GM10266 (cell line): Measurements from ENCODE around the gene FCAMR.

ENCODE experiments used
- DNase-seq: peaks from one replicate; pipeline ENCODE4 v3.0.0; 2012; ENCODE audit errors: extremely low spot score
- CTCF ChIP-seq: IDR thresholded peaks from 2 replicates; pipeline ENCODE4 v1.5.1; 2012; ENCODE audit warnings: mild to moderate bottlenecking, low read depth; ENCODE audit not compliant: control insufficient read depth, insufficient read depth; ENCODE audit errors: missing control alignments

Gene FCAMR

DNA sequence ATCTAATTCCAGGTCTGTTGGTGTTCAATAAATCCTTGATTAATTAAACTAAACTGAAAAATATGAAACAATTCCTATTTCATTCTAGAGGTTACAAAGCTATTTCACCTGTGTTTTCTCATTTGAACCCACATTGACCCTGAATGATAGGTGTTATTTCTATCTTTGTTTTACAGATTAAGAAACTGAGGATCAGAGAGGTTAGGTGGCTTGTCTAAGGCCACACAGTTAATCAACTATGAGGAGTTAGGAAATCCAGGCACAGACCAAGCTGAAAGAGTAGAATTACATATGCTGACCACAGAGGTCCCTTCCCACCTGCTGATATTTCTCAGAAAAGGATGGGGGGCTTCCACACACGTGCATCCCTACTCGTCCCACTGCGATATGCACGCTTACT is 24.5 kb downstream of the FCAMR start:
- DNase-seq, result no peak

GRCh38 chr1:206944703-206945102 is 25.6 kb downstream of the FCAMR start:
- no peak for DNase-seq
- no peak for TF ChIP-seq CTCF

More for the DNA sequence above, 24.5 kb downstream of the FCAMR start:
- no peak for TF ChIP-seq CTCF

DNA sequence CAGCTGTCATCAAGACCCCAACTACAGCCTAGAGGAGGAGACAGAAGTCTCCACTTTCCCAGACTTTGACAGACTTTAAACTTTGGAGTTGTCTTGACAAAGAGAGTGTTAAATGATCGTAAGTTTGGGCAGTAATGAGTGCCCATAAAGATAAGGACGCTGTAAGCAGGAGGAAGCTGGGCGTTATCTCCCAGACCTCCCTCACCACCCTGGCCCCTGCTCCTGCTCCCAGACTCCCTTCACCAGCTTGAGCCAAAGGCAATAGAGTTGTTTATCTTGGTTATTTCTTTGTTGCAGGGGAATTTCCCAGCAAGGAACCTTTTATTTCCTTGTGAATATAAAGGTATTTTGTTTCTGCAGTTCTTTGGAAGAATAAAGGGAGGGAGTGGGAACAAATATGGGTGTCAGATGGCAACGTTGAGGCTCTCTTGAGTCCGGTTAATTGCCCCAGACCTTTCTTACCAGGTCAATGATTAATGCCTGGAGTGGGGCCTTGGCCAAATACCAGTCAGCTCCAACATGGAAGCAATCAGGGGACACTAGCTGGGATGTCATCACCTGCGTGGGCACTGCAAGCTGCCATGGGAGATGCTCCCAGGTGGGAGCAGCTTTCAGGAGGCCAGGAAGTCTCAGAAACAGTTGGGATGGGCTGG is 28.4 kb downstream of the FCAMR start:
- no peak for TF ChIP-seq CTCF
- DNase-seq, result no peak

DNA sequence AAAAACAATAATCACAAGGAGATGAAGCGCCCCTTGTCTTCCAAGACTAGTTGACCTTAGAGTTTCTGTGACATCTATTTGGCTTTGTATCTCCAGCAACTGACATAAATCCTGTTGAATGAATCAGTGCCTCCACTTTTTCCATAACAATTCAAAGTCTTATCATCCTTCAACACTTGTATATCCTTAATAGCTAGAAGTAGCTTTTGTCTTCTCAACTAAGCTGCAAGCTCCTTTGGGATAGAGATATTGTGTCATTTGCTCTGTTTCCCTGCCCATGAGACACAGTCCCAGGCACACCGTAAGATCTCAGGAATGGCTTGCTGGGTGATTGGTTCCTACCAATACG is 29.7 kb downstream of the FCAMR start:
- no peak for TF ChIP-seq CTCF
- no peak for DNase-seq

DNA sequence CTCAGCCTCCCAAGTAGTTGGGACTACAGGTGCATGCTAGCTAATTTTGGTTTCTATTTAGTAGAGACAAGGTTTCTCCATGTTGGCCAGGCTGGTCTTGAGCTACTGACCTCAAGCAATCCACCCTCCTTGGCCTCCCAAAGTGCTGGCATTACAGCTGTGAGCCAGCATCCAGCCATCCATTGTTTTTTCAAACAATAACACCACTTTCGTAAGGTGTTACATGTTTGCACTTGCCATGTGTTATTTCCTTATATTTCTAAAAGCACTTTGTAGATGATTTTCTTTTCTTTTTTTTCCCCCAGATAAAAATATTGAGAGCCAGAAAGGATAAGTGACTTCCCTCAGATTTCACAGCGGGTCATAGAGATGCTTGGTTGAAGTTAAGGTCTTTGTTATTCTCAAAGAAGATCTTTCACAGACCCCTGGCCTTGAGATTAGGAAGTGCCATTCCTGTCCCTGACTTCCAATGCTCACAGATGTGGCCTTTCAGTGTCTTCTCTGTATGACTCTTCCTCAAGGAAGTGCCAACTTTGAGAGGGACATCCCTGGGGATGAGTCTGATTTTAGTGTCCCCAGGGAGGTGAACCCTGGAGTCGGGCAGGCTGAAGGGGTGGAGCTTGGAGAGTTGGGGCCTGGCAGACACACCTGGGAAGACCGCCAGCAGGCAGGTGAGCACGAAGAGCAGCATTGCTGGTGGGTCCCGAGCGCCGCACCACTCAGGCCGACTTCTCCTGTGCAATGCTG is 30.2 kb downstream of the FCAMR start:
- DNase-seq, result no peak
- no peak for TF ChIP-seq CTCF

DNA sequence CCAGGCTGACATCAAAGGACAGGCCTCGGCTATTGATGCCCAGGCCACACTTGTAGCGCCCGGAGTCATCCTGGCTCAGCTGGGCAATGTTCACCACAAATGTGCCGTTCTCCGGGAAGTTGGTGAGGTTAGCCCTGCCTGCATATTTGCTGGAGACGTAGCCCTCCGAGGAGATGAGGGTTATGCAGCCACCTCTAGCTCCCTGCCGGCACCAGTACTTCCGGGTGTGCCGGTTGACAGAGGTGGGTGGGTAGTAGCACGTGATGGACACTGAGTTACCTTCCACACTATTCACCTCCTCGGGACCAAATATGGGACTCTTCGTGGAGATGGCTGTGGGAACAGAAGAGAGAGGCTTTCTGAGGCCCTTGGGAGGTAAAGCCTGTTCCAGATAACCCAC is 31.1 kb downstream of the FCAMR start:
- TF ChIP-seq CTCF, result no peak
- no peak for DNase-seq

DNA sequence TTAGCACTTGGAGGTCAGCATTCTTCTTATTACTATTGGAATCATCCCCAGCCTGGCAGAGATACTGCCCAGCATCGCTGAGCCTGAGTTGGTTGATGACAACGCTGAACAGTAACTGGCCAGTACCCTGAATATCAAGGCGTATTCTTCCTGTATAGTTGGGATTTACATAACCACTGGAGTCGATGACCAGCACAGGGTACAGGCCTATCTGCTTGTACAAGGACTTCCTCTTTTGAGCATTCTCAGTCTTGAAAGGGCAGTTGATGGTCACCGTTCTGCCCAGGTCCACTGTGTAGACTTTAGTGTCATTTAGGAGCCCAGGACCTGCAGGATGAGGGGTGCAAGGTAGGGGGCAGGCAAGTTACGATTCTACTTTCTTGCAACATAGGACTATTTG is 32.8 kb downstream of the FCAMR start:
- DNase-seq, result no peak
- TF ChIP-seq CTCF, result no peak
